ENCODE data around the gene POLA2.

POLA2 gene

DNA sequence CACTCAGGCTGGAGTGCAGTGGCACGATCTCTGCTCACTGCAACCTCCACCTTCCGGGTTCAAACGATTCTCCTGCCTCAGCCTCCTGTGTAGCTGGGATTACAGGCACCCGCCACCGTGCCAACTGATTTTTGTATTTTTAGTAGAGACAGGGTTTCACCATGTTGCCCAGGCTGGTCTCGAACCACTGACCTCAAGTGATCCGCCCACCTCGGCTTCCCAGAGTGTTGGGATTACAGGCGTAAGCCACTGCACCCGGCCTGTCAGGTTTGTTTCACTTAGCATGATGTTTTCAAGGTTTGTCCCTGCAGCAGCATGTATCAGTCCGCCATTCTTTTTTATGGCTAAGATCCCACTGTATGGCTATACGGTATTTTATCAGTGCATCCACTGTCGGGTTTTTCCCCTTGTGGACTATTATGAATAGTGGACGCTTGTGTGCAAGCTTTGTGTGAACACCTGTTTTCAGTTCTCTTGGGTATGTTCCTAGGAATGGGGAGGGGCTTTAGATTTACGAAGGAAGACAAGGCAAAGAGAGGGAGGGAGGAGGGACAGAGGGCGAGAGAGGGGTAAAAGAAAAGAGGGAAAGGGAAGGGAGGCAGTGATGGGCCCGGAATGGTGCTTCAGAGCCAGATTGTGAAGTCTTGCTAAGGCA is 39.0 kb downstream of the POLA2 start:
- no peak for DNase-seq (ENCODE audit: extremely low spot score)
- CTCF ChIA-PET, result no interaction called here
- TF ChIP-seq ZNF384 (IDR thresholded peaks at IDR 0.05) (no peak), SUZ12 (IDR thresholded peaks at IDR 0.05) (no peak), FOXK2 (IDR thresholded peaks at IDR 0.05) (no peak), FOXA1 (IDR thresholded peaks at IDR 0.05) (no peak), ELF4 (IDR thresholded peaks at IDR 0.05) (no peak), NFRKB (IDR thresholded peaks at IDR 0.05) (no peak), TARDBP (IDR thresholded peaks at IDR 0.05) (no peak), CTBP1 (IDR thresholded peaks at IDR 0.05; ENCODE audit: borderline replicate concordance) (no peak), BHLHE40 (IDR thresholded peaks at IDR 0.05; ENCODE audit: borderline replicate concordance) (no peak)
- TF ChIP-seq, protein P1, sequence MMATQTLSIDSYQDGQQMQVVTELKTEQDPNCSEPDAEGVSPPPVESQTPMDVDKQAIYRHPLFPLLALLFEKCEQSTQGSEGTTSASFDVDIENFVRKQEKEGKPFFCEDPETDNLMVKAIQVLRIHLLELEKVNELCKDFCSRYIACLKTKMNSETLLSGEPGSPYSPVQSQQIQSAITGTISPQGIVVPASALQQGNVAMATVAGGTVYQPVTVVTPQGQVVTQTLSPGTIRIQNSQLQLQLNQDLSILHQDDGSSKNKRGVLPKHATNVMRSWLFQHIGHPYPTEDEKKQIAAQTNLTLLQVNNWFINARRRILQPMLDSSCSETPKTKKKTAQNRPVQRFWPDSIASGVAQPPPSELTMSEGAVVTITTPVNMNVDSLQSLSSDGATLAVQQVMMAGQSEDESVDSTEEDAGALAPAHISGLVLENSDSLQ (IDR thresholded peaks at IDR 0.05), result no peak
- POLR2A ChIA-PET, result no interaction called here

DNA sequence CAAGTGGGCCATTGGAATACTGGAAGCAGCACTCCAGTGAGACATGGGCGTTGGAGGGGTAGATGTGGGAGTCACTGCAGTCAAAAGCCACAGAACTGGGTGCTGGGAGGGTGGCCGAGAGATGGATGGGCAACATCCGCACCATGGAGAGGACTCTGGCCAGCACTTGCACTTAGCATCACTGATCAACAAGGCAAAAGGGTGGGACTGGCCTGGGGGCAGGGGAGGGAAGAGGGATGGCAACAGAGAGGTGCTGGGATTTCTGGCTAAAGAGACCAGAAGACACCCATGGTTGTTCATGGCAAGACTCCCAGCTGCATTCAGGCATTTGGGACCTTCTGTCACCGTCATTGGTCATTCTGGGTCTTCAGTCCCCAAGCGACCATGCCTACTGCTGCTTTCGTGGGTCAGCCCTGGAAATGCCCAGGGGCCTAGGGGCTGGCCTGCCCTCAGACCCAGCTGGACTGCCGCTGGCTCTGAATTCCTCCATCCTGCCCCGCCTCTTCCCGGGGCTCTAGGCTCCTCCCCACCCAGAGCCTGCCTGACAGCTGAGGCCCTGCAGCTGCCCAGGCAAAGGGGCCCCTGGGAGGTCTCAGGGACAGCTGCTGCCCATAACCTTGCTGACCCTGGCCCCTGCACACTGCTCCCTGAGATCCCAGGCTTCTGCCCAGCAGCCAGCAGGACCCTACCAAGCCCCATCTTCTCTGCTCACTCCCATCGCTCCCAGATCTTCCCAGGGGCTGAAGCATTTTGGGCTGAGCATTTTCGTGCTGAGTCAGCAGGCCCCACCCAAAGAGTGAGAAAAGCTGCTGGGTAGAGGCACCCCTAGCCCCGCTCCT is 39.9 kb downstream of the POLA2 start:
- no peak for DNase-seq (ENCODE audit: extremely low spot score)
- ChIA-PET CTCF (interaction anchor here (0.7 to 0.9 kb wide), 2 partner anchors 14 to 26 kb away, joined by 3 read pairs; no protein-coding TSS in a partner anchor), POLR2A (interaction anchor here (0.6 kb wide), 1 partner anchor 11 kb away, joined by 4 read pairs; no protein-coding TSS in a partner anchor)
- TF ChIP-seq NFRKB (IDR thresholded peaks at IDR 0.05) (no peak), FOXK2 (IDR thresholded peaks at IDR 0.05) (no peak), L3MBTL2 (conservative IDR thresholded peaks at IDR 0.05) (no peak), CTBP1 (IDR thresholded peaks at IDR 0.05; ENCODE audit: borderline replicate concordance) (no peak), ZNF384 (IDR thresholded peaks at IDR 0.05) (no peak), BHLHE40 (IDR thresholded peaks at IDR 0.05; ENCODE audit: borderline replicate concordance) (no peak)
- TF ChIP-seq, protein P1 (IDR thresholded peaks at IDR 0.05), result no peak

DNA sequence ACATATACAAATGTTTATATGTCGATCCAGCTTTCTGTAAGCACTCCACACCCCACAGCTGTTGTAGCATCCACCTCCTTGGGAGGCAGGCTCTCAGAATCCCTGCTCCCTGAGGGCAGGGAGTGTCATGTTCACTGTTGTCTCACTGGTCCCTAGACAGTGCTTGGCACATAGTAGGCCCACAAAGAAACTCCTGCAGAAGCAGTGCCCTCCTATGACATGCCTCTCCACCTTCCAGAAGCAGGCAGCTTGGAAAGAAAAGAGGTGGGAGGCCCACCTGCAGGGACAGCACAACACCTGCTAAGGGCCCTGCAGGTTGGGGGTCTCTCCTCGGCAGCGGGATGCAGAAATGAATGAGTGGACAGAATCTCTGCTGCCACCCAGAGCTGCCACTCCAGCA is 41.8 kb downstream of the POLA2 start:
- DNase-seq (ENCODE audit: extremely low spot score), result no peak
- POLR2A ChIA-PET, result interaction anchor here (0.8 to 1.1 kb wide), 2 partner anchors 9 to 42 kb away, joined by 3 to 4 read pairs; partner anchors contain the start of gene POLA2
- TF ChIP-seq HDGF (IDR thresholded peaks at IDR 0.05; ENCODE audit: borderline replicate concordance), result no peak
- TF ChIP-seq ELF4 (IDR thresholded peaks at IDR 0.05), result no peak
- TF ChIP-seq L3MBTL2 (conservative IDR thresholded peaks at IDR 0.05), result no peak
- TF ChIP-seq TARDBP (IDR thresholded peaks at IDR 0.05), result no peak
- TF ChIP-seq CTBP1 (IDR thresholded peaks at IDR 0.05; ENCODE audit: borderline replicate concordance), result no peak
- CTCF ChIA-PET, result no interaction called here

DNA sequence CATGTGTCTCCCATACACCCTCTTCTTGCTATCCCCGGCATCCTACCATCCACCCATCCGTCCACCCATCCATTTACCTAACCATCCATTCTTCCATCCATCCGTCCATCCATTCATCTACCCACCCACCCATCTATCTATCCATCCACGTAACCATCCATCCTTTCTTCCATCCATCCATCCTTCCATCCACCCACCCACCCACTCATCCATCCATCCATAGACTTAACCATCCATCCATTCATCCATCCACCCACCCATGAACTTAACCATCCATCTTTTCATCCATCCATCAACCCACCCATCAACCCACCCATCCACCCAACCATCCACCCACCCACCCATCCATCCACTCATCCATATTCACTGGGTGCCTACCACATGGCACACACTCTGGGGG is 42.3 kb downstream of the POLA2 start:
- CTCF ChIA-PET, result no interaction called here

DNA sequence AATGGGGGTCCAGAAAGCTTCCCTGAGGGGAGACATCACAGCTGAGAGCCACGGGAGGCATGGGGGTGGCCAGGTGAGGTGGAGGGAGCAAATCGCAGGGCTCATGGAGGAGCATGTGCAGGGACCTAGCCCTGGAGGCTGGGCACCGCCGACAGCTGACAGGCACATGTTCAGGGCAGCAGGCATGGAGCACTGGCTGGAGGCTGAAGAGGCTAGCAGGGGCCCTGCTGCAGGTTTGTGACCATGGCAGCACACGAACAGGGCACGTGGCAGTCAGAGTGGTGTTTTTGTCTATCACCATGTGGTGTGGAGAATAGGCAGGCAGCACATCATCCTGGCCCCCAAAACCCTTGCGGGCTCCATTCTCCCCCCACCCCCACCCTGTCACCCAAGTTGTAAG is 42.9 kb downstream of the POLA2 start:
- ChIA-PET POLR2A (interaction anchor here (1.4 to 2.1 kb wide), 2 partner anchors 10 to 29 kb away, joined by 4 to 5 read pairs; partner anchors contain the start of genes CDC42EP2 and DPF2), CTCF (no interaction called here)
- no peak for DNase-seq (ENCODE audit: extremely low spot score)
- TF ChIP-seq LEF1 (IDR thresholded peaks at IDR 0.05; ENCODE audit: borderline replicate concordance) (no peak), NFRKB (IDR thresholded peaks at IDR 0.05) (no peak), TARDBP (IDR thresholded peaks at IDR 0.05) (no peak), FOXK2 (IDR thresholded peaks at IDR 0.05) (no peak), HDGF (IDR thresholded peaks at IDR 0.05; ENCODE audit: borderline replicate concordance) (no peak), FOXM1 (IDR thresholded peaks at IDR 0.05; ENCODE audit: borderline replicate concordance) (no peak), ARNT (IDR thresholded peaks at IDR 0.05) (no peak), SUZ12 (IDR thresholded peaks at IDR 0.05) (no peak), CTBP1 (IDR thresholded peaks at IDR 0.05; ENCODE audit: borderline replicate concordance) (no peak)
- TF ChIP-seq, protein P1 (IDR thresholded peaks at IDR 0.05), result no peak

More for the DNA sequence above, 42.3 kb downstream of the POLA2 start:
- DNase-seq (ENCODE audit: extremely low spot score), result no peak
- POLR2A ChIA-PET, result no interaction called here
- TF ChIP-seq BHLHE40 (IDR thresholded peaks at IDR 0.05; ENCODE audit: borderline replicate concordance), result no peak
- TF ChIP-seq CTBP1 (IDR thresholded peaks at IDR 0.05; ENCODE audit: borderline replicate concordance), result no peak
- no peak for TF ChIP-seq SP1 (IDR thresholded peaks at IDR 0.05)
- TF ChIP-seq SUZ12 (IDR thresholded peaks at IDR 0.05), result no peak
- TF ChIP-seq ELF4 (IDR thresholded peaks at IDR 0.05), result no peak
- TF ChIP-seq ZNF384 (IDR thresholded peaks at IDR 0.05), result no peak
- no peak for TF ChIP-seq TARDBP (IDR thresholded peaks at IDR 0.05)
- TF ChIP-seq, protein P1 (IDR thresholded peaks at IDR 0.05), result no peak
- TF ChIP-seq HDGF (IDR thresholded peaks at IDR 0.05; ENCODE audit: borderline replicate concordance), result no peak
